Activated CD4-positive, alpha-beta T cell treated with anti-CD3 and anti-CD28 coated beads, Interleukin-2, Interleukin-4, amounts not matched to agents 100 ng/mL and 50 ng/mL, durations not matched to agents 16 hours and 8 hours (primary cell): ENCODE measurements around the gene MYRFL.
"Not testable (repeated sequence)": the region's sequence is repeated elsewhere in the genome, so short reads cannot be mapped to it uniquely, and the experiment has no call there.

Source experiments
- DNase-seq: peaks from one replicate; pipeline ENCODE4 v3.0.0-alpha.2; 2020; ENCODE audit warnings: low spot score

Gene MYRFL

GRCh38 chr12:69844416-69844815, 19.4 kb downstream of the MYRFL start:
- DNase-seq = no peak

- DNase-seq = no peak
Observed at GRCh38 chr12:69844836-69845235, 19.8 kb downstream of the MYRFL start.

GRCh38 chr12:69846976-69847375, 21.9 kb downstream of the MYRFL start:
- no peak for DNase-seq

GRCh38 chr12:69851976-69852375, 26.9 kb downstream of the MYRFL start:
- no peak for DNase-seq

- DNase-seq = not testable (repeated sequence)
Observed at GRCh38 chr12:69853176-69853961, 28.3 kb downstream of the MYRFL start.

- no peak for DNase-seq
Observed at GRCh38 chr12:69866698-69867097, 41.7 kb downstream of the MYRFL start.

GRCh38 chr12:69868695-69869094, 43.7 kb downstream of the MYRFL start:
- no peak for DNase-seq

GRCh38 chr12:69872804-69873203, 47.8 kb downstream of the MYRFL start:
- DNase-seq = no peak

- DNase-seq = no peak
Observed at GRCh38 chr12:69873429-69873828, 48.4 kb downstream of the MYRFL start.

GRCh38 chr12:69874606-69875005, 49.6 kb downstream of the MYRFL start:
- DNase-seq = no peak

GRCh38 chr12:69875416-69875935, 50.4 kb downstream of the MYRFL start:
- DNase-seq = no peak

- DNase-seq = peak; percentile 72
Observed at GRCh38 chr12:69879007-69879960, 54.3 kb downstream of the MYRFL start.

- DNase-seq = no peak
Observed at GRCh38 chr12:69880571-69880970, 55.5 kb downstream of the MYRFL start.

GRCh38 chr12:69881771-69882170, 56.7 kb downstream of the MYRFL start:
- no peak for DNase-seq

- no peak for DNase-seq
Observed at GRCh38 chr12:69884386-69884785, 59.4 kb downstream of the MYRFL start.

- DNase-seq = no peak
Observed at GRCh38 chr12:69885658-69886057, 60.6 kb downstream of the MYRFL start.

GRCh38 chr12:69886109-69886508, 61.1 kb downstream of the MYRFL start:
- DNase-seq = no peak

GRCh38 chr12:69886715-69887114, 61.7 kb downstream of the MYRFL start:
- no peak for DNase-seq

- DNase-seq = no peak
Observed at GRCh38 chr12:69888901-69889300, 63.9 kb downstream of the MYRFL start.

GRCh38 chr12:69894800-69895383, 69.9 kb downstream of the MYRFL start:
- DNase-seq = no peak

GRCh38 chr12:69896653-69897381, 71.8 kb downstream of the MYRFL start:
- DNase-seq = no peak

- no peak for DNase-seq
Observed at GRCh38 chr12:69897744-69898143, 72.7 kb downstream of the MYRFL start.
